ENCODE results near the gene MESP1.

DNA sequence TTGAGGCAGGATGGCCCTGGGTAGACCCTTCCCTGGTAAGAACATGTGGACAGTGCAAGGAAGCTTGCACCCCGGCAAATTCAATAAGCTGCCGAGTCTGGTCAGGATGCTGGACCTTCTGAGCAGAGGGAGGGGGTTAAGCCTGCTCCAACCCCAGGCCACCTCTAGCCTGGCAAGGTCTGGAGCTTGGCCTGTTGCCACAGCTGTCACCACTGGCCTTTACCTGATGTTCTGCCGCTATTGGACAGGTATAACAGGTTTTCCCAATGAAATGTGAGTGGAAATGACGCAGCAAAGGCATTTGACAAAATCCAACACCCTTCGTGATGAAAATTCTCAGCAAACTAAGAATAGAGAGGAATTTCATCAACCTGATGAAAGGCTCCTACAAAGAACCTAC lies 699 bp upstream of the MESP1 start:
- TF ChIP-seq GATA2 (IDR thresholded peaks at IDR 0.05; ENCODE audit: low read depth, low read length) = no peak
- TF ChIP-seq GATA3 (IDR thresholded peaks at IDR 0.05; ENCODE audit: low read depth, low read length) = no peak
